Right renal pelvis (tissue), 4 donors: ENCODE measurements around the gene CAB39. TPM values are rescaled to one million over a fixed set of nuclear protein-coding genes. Genes with fewer than 3 reads are reported as not detected.

Experiments used
- DNase-seq, 4 donors: peaks; one replicate each; pipeline ENCODE4 v3.0.0-alpha.2; 2013; ENCODE audit warnings: low read depth in 4 of 4, low spot score in 3 of 4, missing footprints in 1 of 4
- polyA plus RNA-seq, 4 donors: library from polyadenylated mRNA; unstranded; fragments of 120-200 nt; gene quantifications; one replicate each; pipeline ENCODE4 v1.2.1, GENCODE V29; 2013; ENCODE audit not compliant: insufficient read length in 4 of 4

Gene CAB39
- polyA plus RNA-seq, 4 donors = 77.6 to 102 (median 91.2) TPM

- no peak for DNase-seq
These were observed 35.4 kb downstream of the CAB39 start for GRCh38 chr2:230748087-230748486.

- DNase-seq = no peak
These were observed 36.5 kb downstream of the CAB39 start for GRCh38 chr2:230749111-230749510.

- no peak for DNase-seq
These were observed 38.4 kb downstream of the CAB39 start for GRCh38 chr2:230751062-230751461.

GRCh38 chr2:230754200-230754599, 41.6 kb downstream of the CAB39 start:
- DNase-seq = no peak

GRCh38 chr2:230757476-230757875, 44.8 kb downstream of the CAB39 start:
- no peak for DNase-seq

GRCh38 chr2:230758566-230759480, 46.2 kb downstream of the CAB39 start:
- DNase-seq = no peak

- no peak for DNase-seq
These were observed 47.0 kb downstream of the CAB39 start for GRCh38 chr2:230759481-230760167.

GRCh38 chr2:230761704-230762103, 49.1 kb downstream of the CAB39 start:
- no peak for DNase-seq

GRCh38 chr2:230762317-230762896, 49.8 kb downstream of the CAB39 start:
- no peak for DNase-seq

- DNase-seq = no peak
These were observed 51.7 kb downstream of the CAB39 start for GRCh38 chr2:230764346-230764745.

- no peak for DNase-seq
These were observed 53.1 kb downstream of the CAB39 start for GRCh38 chr2:230765611-230766300.

GRCh38 chr2:230767862-230768388, 55.3 kb downstream of the CAB39 start:
- DNase-seq = no peak

- DNase-seq = no peak
These were observed 58.2 kb downstream of the CAB39 start for GRCh38 chr2:230770804-230771203.

GRCh38 chr2:230772156-230772555, 59.5 kb downstream of the CAB39 start:
- DNase-seq = no peak

- DNase-seq = no peak
These were observed 60.6 kb downstream of the CAB39 start for GRCh38 chr2:230773039-230773773.

GRCh38 chr2:230774348-230774951, 61.8 kb downstream of the CAB39 start:
- DNase-seq = no peak

- DNase-seq = no peak
These were observed 63.1 kb downstream of the CAB39 start for GRCh38 chr2:230775737-230776136.

- no peak for DNase-seq
These were observed 65.1 kb downstream of the CAB39 start for GRCh38 chr2:230777721-230778120.

GRCh38 chr2:230778350-230779063, 65.9 kb downstream of the CAB39 start:
- no peak for DNase-seq
